ENCODE measurements around the gene ATP6V0B. TPM values are rescaled to one million over a fixed set of nuclear protein-coding genes. Genes with fewer than 3 reads are reported as not detected.

The ATP6V0B gene
- total RNA-seq, 1 donor from 2014 or later, result 55.6 TPM

- DNase-seq (ENCODE audit: low spot score), result no peak
Measured at GRCh38 chr1:43984855-43985254, 10.1 kb downstream of the ATP6V0B start.

GRCh38 chr1:43985984-43986595, 11.3 kb downstream of the ATP6V0B start:
- DNase-seq (ENCODE audit: low spot score), result no peak

GRCh38 chr1:43986712-43987111, 12.0 kb downstream of the ATP6V0B start:
- no peak for DNase-seq (ENCODE audit: low spot score)

- no peak for DNase-seq (ENCODE audit: low spot score)
Measured at GRCh38 chr1:43987159-43987902, 12.6 kb downstream of the ATP6V0B start.

- DNase-seq (ENCODE audit: low spot score), result no peak
Measured at GRCh38 chr1:43990271-43991199, 15.8 kb downstream of the ATP6V0B start.

GRCh38 chr1:43991200-43991475, 16.4 kb downstream of the ATP6V0B start:
- DNase-seq (ENCODE audit: low spot score), result no peak

GRCh38 chr1:43991476-43992231, 16.9 kb downstream of the ATP6V0B start, which contains the start of gene CCDC24:
Gene CCDC24, plus strand, starts transcription at chr1:43991599. Its CDS starts 280 bp downstream, at chr1:43991879.
- DNase-seq (ENCODE audit: low spot score), result peak; percentile 82

- no peak for DNase-seq (ENCODE audit: low spot score)
Measured at GRCh38 chr1:43992232-43992995, 17.7 kb downstream of the ATP6V0B start.

- no peak for DNase-seq (ENCODE audit: low spot score)
Measured at GRCh38 chr1:43993206-43993914, 18.6 kb downstream of the ATP6V0B start.

GRCh38 chr1:43994071-43994470, 19.3 kb downstream of the ATP6V0B start:
- no peak for DNase-seq (ENCODE audit: low spot score)

GRCh38 chr1:43994794-43995790, 20.3 kb downstream of the ATP6V0B start:
- DNase-seq (ENCODE audit: low spot score), result no peak

- no peak for DNase-seq (ENCODE audit: low spot score)
Measured at GRCh38 chr1:43995984-43996732, 21.4 kb downstream of the ATP6V0B start.

- DNase-seq (ENCODE audit: low spot score), result no peak
Measured at GRCh38 chr1:43996733-43997115, 22.0 kb downstream of the ATP6V0B start.

- DNase-seq (ENCODE audit: low spot score), result no peak
Measured at GRCh38 chr1:43997295-43997999, 22.7 kb downstream of the ATP6V0B start.

GRCh38 chr1:43998000-43998378, 23.2 kb downstream of the ATP6V0B start:
- DNase-seq (ENCODE audit: low spot score), result no peak

- DNase-seq (ENCODE audit: low spot score), result no peak
Measured at GRCh38 chr1:43999455-43999854, 24.7 kb downstream of the ATP6V0B start.

- no peak for DNase-seq (ENCODE audit: low spot score)
Measured at GRCh38 chr1:44000122-44000665, 25.4 kb downstream of the ATP6V0B start.
